ENCODE data around the gene ZFYVE28. TPM values are rescaled to one million over a fixed set of nuclear protein-coding genes. Genes with fewer than 3 reads are reported as not detected.

Gene ZFYVE28
- total and polyA plus RNA-seq, 12 donors: 4.3 to 24.6 (median 16.0) TPM

- no peaks in the 10 kb centered on the region for H3K27me3 ChIP-seq
- no peak overlapping the region for H3K4me3 ChIP-seq
- no peak for TF ChIP-seq POLR2A (IDR thresholded peaks at IDR 0.05)
- no peak for TF ChIP-seq CTCF (IDR thresholded peaks at IDR 0.05)
- WGBS, 4 donors: 85 to 87% (median 86%) methylated on average over 7 to 12 of the region's 12 CpGs
- H3K27ac ChIP-seq: no peak overlapping the region
- peak in 1 of 7 donors; percentile 5 for DNase-seq
- intact Hi-C loops (cut with DNase I): loop anchor here in 1 of 2 donors (5.0 kb wide), 1 partner anchor 138 kb away; no protein-coding TSS in a partner anchor
- no peaks in the 10 kb centered on the region for H3K36me3 ChIP-seq (replicated peaks in 1 of 2)
- no peaks in the 10 kb centered on the region for H3K9me3 ChIP-seq (replicated peaks in 1 of 3)
- H3K4me1 ChIP-seq (replicated peaks in 1 of 2): peaks cover 11 to 24% of the 10 kb centered on the region in 2 donors
Observed at GRCh38 chr4:2269618-2270163, 148.8 kb downstream of the ZFYVE28 start.

GRCh38 chr4:2269206-2269531 lies 149.3 kb downstream of the ZFYVE28 start:
- WGBS, 4 donors: 78 to 94% (median 85%) methylated on average over 2 to 6 of the region's 6 CpGs
- intact Hi-C loops (cut with DNase I): loop anchor here in 1 of 2 donors (5.0 kb wide), 1 partner anchor 138 kb away; no protein-coding TSS in a partner anchor

GRCh38 chr4:2268357-2269205 lies 149.9 kb downstream of the ZFYVE28 start:
- Histone ChIP-seq H3K9me3 (replicated peaks in 1 of 3) (no peaks in the 10 kb centered on the region), H3K27me3 (no peaks in the 10 kb centered on the region), H3K4me1 (replicated peaks in 1 of 2) (peaks cover 11 to 27% of the 10 kb centered on the region in 2 donors), H3K4me3 (no peak overlapping the region), H3K36me3 (replicated peaks in 1 of 2) (no peaks in the 10 kb centered on the region), H3K27ac (no peak overlapping the region)
- TF ChIP-seq POLR2A (IDR thresholded peaks at IDR 0.05): no peak
- no peak for TF ChIP-seq CTCF (IDR thresholded peaks at IDR 0.05)
- 76 to 87% (median 84%) methylated on average over 6 to 22 of the region's 22 CpGs for WGBS, 4 donors
- no peak for DNase-seq
- intact Hi-C loops (cut with DNase I): loop anchor here in 1 of 2 donors (5.0 kb wide), 1 partner anchor 139 kb away; no protein-coding TSS in a partner anchor

More at GRCh38 chr4:2269206-2269531, 149.3 kb downstream of the ZFYVE28 start:
- no peaks in the 10 kb centered on the region for H3K27me3 ChIP-seq
- H3K9me3 ChIP-seq (replicated peaks in 1 of 3): no peaks in the 10 kb centered on the region
- no peak overlapping the region for H3K27ac ChIP-seq
- peaks cover 11 to 24% of the 10 kb centered on the region in 2 donors for H3K4me1 ChIP-seq (replicated peaks in 1 of 2)
- H3K36me3 ChIP-seq (replicated peaks in 1 of 2): no peaks in the 10 kb centered on the region
- H3K4me3 ChIP-seq: no peak overlapping the region
- peak in 1 of 7 donors; percentile 6 for DNase-seq
- no peak for TF ChIP-seq CTCF (IDR thresholded peaks at IDR 0.05)
- TF ChIP-seq POLR2A (IDR thresholded peaks at IDR 0.05): no peak

- Histone ChIP-seq H3K36me3 (replicated peaks in 1 of 2) (no peaks in the 10 kb centered on the region), H3K27ac (no peak overlapping the region), H3K9me3 (replicated peaks in 1 of 3) (no peaks in the 10 kb centered on the region), H3K27me3 (no peaks in the 10 kb centered on the region), H3K4me1 (replicated peaks in 1 of 2) (peaks cover 17 to 34% of the 10 kb centered on the region in 2 donors), H3K4me3 (no peak overlapping the region)
- no peak for DNase-seq
- intact Hi-C loops (cut with DNase I): loop anchor here in 1 of 2 donors (5.0 kb wide), 1 partner anchor 139 kb away; no protein-coding TSS in a partner anchor
- TF ChIP-seq CTCF (IDR thresholded peaks at IDR 0.05) (no peak), POLR2A (IDR thresholded peaks at IDR 0.05) (no peak)
- WGBS, 4 donors: 88 to 92% (median 90%) methylated on average over 6 to 12 of the region's 12 CpGs
Observed at GRCh38 chr4:2267841-2268240, 150.6 kb downstream of the ZFYVE28 start.

Data from adrenal gland (tissue), 12 donors.